Measurements from ENCODE around the gene RAD51B. TPM values are rescaled to one million over a fixed set of nuclear protein-coding genes. Genes with fewer than 3 reads are reported as not detected.
A peak's percentile ranks its signal among the peaks of the same experiment; 100 is the strongest.

Gene RAD51B
- total and polyA plus RNA-seq, 9 of the 15 experiments (the other 6 are each of a cell fraction or from before 2014, with no cell fraction given), result 8.5 to 17.3 (median 11.3) TPM

DNA sequence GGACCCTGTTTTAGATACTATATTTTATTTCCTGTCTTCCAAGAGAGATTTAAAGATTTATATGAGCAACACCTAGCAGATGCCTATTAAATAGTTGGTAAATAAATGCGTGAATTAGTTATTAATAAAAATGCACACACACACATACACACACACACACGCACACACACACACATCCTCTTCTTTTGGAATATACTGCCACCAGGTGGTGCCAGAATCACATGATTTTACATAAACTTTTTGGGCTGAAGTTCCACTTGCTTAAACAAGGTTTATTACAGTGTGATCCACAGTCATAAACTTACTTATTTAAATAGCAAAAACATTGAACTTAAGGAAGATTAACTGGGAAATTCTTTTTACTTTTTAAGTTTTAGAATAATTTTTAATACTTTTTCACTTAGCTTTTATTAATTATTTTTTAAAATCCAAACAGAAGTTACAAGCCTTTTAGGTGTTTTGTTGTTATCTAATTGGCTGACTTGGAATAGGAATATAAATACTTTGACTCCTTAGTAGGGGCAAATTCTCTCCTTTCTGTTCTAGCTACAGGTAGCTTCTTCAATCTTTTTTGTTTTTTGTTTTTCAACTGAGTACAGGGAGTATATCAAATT lies 17.5 kb downstream of the RAD51B start:
- intact Hi-C loops (cut with micrococcal nuclease), result no loop called here
- H3K9ac ChIP-seq (ENCODE audit: insufficient read depth in 1 of 2, low read depth in 2 of 2, low read length in 2 of 2), result no peak overlapping the region
- no TSS peak for BruUV-seq (replicated peaks)
- FAIRE-seq (peak; percentile 78), ATAC-seq (peak; percentile 62; the same call in 2 of the 3 replicates), DNase-seq (ENCODE audit: extremely low read depth in 1 of 4, low spot score in 3 of 4) (peak; percentile 15 to 67 (median 18))
- H2AFZ ChIP-seq (ENCODE audit: low read depth, low read length), result no peak overlapping the region
- in situ Hi-C loops (cut with MboI), result no loop called here
- H4K20me1 ChIP-seq (replicated peaks; ENCODE audit: control insufficient read depth, insufficient read depth, low read length), result no peaks in the 10 kb centered on the region
- H3K4me3 ChIP-seq, result no peak overlapping the region
- no peaks in the 10 kb centered on the region for H3K4me1 ChIP-seq (replicated peaks in 1 of 2; ENCODE audit: control insufficient read depth in 2 of 2, insufficient read depth in 2 of 2, low read length in 2 of 2)
- H3K27me3 ChIP-seq (ENCODE audit: control insufficient read depth in 2 of 2, insufficient read depth in 2 of 2, low read length in 2 of 2), result no peaks in the 10 kb centered on the region
- H3K9me1 ChIP-seq (ENCODE audit: control insufficient read depth, insufficient read depth, low read length), result no peaks in the 10 kb centered on the region
- H3K9me3 ChIP-seq (replicated peaks; ENCODE audit: control insufficient read depth, insufficient read depth, low read depth, low read length), result no peaks in the 10 kb centered on the region
- CTCF ChIA-PET (ENCODE audit: low intra/inter-chr PET ratio), result interaction anchor here (0.6 to 1.2 kb wide), 2 partner anchors 8 to 980 kb away, joined by 4 read pairs; no protein-coding TSS in a partner anchor
- peaks cover 16% of the 10 kb centered on the region; the same call in 1 of the 3 replicates for H3K36me3 ChIP-seq (ENCODE audit: control insufficient read depth, insufficient read depth, low read length)
- no peak overlapping the region for H3K4me2 ChIP-seq (ENCODE audit: insufficient read depth, low read length)
- 0% methylated on average over 2 of the region's 2 CpGs for WGBS (ENCODE audit: insufficient coverage, low coverage, missing lambda C conversion rate)
- POLR2A ChIA-PET, result no interaction called here
- H3K79me2 ChIP-seq (ENCODE audit: control insufficient read depth, insufficient read depth, low read length), result no peaks in the 10 kb centered on the region
- H3K27ac ChIP-seq (ENCODE audit: extremely low read depth, low read depth, low read length), result no peak overlapping the region
- TF ChIP-seq ELF2 (CRISPR knock-in tag; IDR thresholded peaks at IDR 0.05) (no peak), SMC3 (conservative IDR thresholded peaks at IDR 0.05; ENCODE audit: insufficient read depth, low read depth, low read length) (peak; percentile 42; the same call in 1 of the 2 replicates), POLR2H (tag; IDR thresholded peaks at IDR 0.05; ENCODE audit: low read depth) (0 out of 2 replicates have a peak, but pooled peaks have one; percentile 19), DACH1 (IDR thresholded peaks at IDR 0.05; ENCODE audit: partially characterized antibody) (peak; percentile 94), ZNF780A (CRISPR knock-in tag; IDR thresholded peaks at IDR 0.05) (no peak), ZNF143 (CRISPR knock-in tag; IDR thresholded peaks at IDR 0.05) (no peak), XRCC4 (IDR thresholded peaks at IDR 0.05; ENCODE audit: extremely low read depth, insufficient read depth, insufficient read length) (no peak), ZNF124 (CRISPR knock-in tag; IDR thresholded peaks at IDR 0.05) (no peak), ZNF184 (CRISPR knock-in tag; IDR thresholded peaks at IDR 0.05) (no peak), RAD21 (CRISPR knock-in tag; conservative IDR thresholded peaks at IDR 0.05 in 1 of 2, IDR thresholded peaks at IDR 0.05 in 1 of 2) (peak; percentile 67 to 76), ZNF766 (CRISPR knock-in tag; conservative IDR thresholded peaks at IDR 0.05) (0 out of 2 replicates have a peak, but pooled peaks have one; percentile 53)
- TF ChIP-seq, protein P1, sequence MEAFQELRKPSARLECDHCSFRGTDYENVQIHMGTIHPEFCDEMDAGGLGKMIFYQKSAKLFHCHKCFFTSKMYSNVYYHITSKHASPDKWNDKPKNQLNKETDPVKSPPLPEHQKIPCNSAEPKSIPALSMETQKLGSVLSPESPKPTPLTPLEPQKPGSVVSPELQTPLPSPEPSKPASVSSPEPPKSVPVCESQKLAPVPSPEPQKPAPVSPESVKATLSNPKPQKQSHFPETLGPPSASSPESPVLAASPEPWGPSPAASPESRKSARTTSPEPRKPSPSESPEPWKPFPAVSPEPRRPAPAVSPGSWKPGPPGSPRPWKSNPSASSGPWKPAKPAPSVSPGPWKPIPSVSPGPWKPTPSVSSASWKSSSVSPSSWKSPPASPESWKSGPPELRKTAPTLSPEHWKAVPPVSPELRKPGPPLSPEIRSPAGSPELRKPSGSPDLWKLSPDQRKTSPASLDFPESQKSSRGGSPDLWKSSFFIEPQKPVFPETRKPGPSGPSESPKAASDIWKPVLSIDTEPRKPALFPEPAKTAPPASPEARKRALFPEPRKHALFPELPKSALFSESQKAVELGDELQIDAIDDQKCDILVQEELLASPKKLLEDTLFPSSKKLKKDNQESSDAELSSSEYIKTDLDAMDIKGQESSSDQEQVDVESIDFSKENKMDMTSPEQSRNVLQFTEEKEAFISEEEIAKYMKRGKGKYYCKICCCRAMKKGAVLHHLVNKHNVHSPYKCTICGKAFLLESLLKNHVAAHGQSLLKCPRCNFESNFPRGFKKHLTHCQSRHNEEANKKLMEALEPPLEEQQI (IDR thresholded peaks at IDR 0.05), result 0 out of 2 replicates have a peak, but pooled peaks have one; percentile 17
- TF ChIP-seq, protein P2, sequence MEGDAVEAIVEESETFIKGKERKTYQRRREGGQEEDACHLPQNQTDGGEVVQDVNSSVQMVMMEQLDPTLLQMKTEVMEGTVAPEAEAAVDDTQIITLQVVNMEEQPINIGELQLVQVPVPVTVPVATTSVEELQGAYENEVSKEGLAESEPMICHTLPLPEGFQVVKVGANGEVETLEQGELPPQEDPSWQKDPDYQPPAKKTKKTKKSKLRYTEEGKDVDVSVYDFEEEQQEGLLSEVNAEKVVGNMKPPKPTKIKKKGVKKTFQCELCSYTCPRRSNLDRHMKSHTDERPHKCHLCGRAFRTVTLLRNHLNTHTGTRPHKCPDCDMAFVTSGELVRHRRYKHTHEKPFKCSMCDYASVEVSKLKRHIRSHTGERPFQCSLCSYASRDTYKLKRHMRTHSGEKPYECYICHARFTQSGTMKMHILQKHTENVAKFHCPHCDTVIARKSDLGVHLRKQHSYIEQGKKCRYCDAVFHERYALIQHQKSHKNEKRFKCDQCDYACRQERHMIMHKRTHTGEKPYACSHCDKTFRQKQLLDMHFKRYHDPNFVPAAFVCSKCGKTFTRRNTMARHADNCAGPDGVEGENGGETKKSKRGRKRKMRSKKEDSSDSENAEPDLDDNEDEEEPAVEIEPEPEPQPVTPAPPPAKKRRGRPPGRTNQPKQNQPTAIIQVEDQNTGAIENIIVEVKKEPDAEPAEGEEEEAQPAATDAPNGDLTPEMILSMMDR (IDR thresholded peaks at IDR 0.05 in 2 of 3, conservative IDR thresholded peaks at IDR 0.05 in 1 of 3; ENCODE audit: insufficient read depth in 2 of 3, low read depth in 1 of 3, low read length in 3 of 3), result peak; percentile 52 to 71 (median 58)
- TF ChIP-seq, protein P3, sequence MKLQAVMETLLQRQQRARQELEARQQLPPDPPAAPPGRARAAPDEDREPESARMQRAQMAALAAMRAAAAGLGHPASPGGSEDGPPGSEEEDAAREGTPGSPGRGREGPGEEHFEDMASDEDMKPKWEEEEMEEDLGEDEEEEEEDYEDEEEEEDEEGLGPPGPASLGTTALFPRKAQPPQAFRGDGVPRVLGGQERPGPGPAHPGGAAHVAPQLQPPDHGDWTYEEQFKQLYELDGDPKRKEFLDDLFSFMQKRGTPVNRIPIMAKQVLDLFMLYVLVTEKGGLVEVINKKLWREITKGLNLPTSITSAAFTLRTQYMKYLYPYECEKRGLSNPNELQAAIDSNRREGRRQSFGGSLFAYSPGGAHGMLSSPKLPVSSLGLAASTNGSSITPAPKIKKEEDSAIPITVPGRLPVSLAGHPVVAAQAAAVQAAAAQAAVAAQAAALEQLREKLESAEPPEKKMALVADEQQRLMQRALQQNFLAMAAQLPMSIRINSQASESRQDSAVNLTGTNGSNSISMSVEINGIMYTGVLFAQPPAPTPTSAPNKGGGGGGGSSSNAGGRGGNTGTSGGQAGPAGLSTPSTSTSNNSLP (IDR thresholded peaks at IDR 0.05; ENCODE audit: borderline replicate concordance, low read depth, low read length), result peak; percentile 65; the same call in 1 of the 2 replicates
- TF ChIP-seq, protein P4, sequence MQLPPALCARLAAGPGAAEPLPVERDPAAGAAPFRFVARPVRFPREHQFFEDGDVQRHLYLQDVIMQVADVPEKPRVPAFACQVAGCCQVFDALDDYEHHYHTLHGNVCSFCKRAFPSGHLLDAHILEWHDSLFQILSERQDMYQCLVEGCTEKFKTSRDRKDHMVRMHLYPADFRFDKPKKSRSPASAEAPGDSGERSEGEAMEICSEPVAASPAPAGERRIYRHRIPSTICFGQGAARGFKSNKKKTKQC (CRISPR knock-in tag; IDR thresholded peaks at IDR 0.05), result no peak

All from K562 (cell line).